ENCODE data around the gene ABCA7.

Gene ABCA7

DNA sequence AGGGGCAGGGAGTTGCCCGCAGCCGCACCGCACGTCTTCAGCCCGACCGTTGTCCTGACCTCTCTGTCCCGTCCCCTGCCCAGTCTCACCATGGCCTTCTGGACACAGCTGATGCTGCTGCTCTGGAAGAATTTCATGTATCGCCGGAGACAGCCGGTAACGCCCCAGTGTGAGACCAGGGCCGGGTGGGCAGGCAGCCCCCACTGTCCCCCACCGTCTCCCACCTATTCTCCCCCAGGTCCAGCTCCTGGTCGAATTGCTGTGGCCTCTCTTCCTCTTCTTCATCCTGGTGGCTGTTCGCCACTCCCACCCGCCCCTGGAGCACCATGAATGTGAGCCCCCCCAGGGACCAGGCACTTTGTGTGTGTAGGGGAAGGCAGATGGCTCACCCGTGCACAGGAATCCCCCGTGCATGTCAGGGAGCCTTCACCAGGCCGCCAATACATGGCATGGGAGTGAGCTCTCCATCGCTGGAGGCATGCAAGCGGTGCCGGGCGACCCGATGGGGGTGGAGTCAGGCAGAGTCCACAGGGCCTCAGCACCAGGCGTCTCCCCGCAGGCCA is 1.4 kb downstream of the ABCA7 start:
- no peak for DNase-seq

GRCh38 chr19:1041835-1042685 is 2.2 kb downstream of the ABCA7 start:
- no peak for DNase-seq

DNA sequence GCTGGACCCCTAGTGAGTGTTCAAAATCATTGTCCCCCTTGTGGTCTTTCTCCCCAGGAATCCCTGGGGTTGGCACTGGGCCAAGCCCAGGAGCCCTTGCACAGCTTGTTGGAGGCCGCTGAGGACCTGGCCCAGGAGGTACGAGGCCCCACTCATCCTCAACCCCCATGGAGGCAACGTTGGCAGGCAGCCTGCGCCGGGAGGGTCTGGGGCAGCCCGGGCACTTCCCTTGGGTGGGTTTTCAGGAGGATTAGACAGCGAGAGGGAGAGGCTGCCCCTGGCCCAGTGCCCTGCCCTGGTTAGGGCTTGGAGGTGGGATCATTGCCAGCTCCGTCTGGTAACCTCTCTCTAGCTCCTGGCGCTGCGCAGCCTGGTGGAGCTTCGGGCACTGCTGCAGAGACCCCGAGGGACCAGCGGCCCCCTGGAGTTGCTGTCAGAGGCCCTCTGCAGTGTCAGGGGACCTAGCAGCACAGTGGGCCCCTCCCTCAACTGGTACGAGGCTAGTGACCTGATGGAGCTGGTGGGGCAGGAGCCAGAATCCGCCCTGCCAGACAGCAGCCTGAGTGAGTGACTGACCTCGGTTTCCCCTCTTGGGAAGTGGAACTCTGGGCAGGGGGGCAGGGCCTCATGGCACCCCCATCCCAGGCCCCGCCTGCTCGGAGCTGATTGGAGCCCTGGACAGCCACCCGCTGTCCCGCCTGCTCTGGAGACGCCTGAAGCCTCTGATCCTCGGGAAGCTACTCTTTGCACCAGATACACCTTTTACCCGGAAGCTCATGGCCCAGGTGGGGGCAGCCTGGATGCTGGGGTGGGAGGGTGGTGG is 3.0 kb downstream of the ABCA7 start:
- DNase-seq = no peak

DNA sequence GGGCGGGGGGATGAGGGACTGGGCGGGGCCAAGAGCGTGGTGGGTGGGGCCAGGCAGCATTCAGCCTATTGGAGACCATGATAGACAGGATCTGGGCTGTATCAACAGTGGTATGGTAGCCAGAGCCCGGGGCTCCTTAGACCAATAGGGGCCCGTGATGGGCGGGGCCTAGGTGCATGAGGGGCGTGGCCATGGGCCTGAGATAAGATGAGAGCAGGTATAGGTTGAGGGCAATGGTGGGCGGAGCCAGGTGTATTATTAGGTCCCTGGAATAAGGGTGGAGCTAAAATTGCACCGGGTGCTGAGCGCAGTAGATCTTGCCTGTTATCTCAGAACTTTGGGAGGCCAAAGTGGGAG is 5.3 kb downstream of the ABCA7 start:
- DNase-seq = no peak

DNA sequence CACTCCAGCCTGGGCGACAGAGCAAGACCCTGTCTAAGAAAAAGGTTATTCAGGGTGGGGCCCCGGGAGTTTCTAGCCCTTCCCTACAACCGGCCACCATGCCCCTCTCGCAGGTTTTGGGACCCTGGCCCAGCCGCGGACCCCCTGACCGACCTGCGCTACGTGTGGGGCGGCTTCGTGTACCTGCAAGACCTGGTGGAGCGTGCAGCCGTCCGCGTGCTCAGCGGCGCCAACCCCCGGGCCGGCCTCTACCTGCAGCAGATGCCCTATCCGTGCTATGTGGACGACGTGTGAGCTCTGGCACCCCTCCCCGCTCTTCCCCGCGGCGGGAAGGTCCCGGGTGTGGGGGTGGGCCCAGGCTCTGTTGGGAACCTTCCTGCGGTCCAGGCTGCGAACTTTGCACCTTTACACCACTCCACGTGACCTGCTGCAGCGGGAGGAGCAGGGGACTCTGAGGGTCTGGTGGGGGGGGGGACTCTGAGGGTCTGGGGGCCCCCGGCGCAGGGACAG is 6.3 kb downstream of the ABCA7 start:
- no peak for DNase-seq

DNA sequence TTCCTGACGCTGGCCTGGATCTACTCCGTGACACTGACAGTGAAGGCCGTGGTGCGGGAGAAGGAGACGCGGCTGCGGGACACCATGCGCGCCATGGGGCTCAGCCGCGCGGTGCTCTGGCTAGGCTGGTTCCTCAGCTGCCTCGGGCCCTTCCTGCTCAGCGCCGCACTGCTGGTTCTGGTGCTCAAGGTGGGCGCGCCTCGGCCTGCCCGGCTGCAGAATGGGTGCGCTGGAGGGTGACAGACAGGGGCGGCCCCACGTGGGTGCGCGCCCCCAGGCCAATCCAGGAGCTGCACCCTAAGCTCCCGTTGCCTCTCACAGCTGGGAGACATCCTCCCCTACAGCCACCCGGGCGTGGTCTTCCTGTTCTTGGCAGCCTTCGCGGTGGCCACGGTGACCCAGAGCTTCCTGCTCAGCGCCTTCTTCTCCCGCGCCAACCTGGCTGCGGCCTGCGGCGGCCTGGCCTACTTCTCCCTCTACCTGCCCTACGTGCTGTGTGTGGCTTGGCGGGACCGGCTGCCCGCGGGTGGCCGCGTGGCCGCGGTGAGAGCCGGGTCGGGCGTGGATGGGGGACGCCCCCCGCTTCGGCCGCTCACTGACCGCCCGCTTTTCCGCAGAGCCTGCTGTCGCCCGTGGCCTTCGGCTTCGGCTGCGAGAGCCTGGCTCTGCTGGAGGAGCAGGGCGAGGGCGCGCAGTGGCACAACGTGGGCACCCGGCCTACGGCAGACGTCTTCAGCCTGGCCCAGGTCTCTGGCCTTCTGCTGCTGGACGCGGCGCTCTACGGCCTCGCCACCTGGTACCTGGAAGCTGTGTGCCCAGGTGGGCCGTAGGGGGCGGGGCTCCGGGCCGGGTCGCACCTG is 7.2 kb downstream of the ABCA7 start:
- DNase-seq = no peak

DNA sequence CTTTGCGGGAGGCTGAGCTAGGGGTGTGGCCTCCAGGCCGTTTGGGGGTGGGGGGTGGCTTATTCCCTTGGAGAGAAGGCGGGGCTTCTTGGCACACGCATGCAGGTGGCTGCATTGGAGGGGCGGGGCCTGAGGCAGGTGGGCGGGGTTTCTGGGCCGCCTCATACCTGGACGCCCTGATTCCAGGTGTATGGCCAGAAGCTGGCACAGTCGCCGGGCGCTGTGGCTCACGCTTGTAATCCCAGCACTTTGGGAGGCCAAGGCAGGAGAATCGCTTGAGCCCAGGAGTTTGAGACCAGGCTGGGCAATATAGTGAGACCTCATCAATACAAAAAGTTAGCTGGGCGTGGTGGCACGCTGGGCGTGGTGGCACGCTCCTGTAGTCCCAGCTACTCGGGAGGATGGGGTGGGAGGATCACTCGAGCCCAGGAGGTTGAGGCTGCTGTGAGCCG is 7.8 kb downstream of the ABCA7 start:
- no peak for DNase-seq

DNA sequence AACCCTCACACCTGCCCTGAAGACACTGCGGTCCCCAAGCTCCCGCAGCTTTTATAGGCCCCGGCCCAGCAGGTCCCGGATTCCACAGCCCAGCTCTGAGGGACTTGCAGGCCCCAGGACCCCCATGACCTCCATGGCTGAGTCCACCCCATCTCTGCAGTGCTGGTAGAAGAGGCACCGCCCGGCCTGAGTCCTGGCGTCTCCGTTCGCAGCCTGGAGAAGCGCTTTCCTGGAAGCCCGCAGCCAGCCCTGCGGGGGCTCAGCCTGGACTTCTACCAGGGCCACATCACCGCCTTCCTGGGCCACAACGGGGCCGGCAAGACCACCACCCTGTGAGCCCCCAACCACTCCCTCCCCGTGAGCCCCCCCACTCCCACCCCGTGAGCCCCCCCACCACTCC is 9.2 kb downstream of the ABCA7 start:
- no peak for DNase-seq

DNA sequence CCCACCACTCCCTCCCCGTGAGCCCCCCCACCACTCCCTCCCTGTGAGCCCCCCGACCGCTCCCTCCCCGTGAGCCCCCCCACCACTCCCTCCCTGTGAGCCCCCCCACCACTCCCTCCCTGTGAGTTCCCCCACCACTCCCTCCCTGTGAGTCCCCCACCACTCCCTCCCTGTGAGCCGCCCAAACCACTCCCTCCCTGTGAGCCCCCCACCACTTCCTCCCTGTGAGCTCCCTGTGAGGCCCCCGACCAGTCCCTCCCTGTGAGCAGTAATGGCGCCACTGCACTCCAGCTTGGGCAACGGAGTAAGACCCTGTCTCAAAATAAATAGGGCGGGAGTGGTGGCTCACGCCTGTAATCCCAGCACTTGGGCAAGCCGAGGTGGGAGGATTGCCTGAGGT is 9.9 kb downstream of the ABCA7 start:
- DNase-seq = no peak

- no peak for DNase-seq
Observed at GRCh38 chr19:1050989-1051788, 11.3 kb downstream of the ABCA7 start.

DNA sequence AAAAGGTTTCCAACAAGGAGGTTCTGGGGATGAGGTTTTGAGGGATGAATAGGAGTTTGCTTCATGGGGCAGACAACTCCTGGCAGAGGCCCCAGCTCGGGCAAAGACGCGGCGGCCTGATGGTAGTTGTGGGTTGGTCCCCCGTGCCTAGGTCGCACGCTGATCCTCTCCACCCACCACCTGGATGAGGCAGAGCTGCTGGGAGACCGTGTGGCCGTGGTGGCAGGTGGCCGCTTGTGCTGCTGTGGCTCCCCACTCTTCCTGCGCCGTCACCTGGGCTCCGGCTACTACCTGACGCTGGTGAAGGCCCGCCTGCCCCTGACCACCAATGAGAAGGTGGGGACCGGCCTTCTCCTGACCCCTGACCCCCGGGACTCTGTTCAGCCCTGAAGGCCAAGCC is 11.9 kb downstream of the ABCA7 start:
- no peak for DNase-seq

GRCh38 chr19:1052349-1052975 is 12.6 kb downstream of the ABCA7 start:
- DNase-seq = no peak

DNA sequence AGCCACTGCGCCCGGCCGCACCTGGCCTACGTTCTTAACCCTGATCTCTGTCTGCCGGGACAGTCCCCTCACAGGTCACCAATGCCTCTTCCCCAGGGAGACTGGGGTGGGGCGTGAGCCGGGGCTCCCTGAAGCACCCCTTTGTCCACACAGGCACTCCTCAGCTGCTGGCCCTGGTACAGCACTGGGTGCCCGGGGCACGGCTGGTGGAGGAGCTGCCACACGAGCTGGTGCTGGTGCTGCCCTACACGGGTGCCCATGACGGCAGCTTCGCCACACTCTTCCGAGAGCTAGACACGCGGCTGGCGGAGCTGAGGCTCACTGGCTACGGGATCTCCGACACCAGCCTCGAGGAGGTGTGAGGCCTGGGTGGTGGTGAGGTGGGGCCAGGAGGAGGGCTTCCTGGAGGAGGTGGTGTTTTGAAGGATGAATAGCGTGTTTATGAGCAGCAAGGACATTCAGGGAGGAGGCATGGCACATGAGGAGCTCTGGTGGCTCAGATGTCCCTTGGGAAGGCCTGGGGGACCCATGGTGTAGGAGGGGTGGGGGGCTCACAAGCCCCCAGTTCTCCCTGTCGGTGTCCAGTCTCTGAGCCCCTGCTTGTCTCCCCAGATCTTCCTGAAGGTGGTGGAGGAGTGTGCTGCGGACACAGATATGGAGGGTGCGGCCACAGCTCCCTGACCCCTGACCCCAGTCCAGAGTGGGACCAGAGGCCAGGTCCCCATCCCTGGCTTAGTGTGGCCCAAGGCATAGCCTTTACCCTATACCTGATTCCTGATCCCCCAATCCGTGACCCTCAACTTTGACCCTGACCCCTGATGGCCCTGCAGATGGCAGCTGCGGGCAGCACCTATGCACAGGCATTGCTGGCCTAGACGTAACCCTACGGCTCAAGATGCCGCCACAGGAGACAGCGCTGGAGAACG is 13.5 kb downstream of the ABCA7 start:
- DNase-seq = no peak

DNA sequence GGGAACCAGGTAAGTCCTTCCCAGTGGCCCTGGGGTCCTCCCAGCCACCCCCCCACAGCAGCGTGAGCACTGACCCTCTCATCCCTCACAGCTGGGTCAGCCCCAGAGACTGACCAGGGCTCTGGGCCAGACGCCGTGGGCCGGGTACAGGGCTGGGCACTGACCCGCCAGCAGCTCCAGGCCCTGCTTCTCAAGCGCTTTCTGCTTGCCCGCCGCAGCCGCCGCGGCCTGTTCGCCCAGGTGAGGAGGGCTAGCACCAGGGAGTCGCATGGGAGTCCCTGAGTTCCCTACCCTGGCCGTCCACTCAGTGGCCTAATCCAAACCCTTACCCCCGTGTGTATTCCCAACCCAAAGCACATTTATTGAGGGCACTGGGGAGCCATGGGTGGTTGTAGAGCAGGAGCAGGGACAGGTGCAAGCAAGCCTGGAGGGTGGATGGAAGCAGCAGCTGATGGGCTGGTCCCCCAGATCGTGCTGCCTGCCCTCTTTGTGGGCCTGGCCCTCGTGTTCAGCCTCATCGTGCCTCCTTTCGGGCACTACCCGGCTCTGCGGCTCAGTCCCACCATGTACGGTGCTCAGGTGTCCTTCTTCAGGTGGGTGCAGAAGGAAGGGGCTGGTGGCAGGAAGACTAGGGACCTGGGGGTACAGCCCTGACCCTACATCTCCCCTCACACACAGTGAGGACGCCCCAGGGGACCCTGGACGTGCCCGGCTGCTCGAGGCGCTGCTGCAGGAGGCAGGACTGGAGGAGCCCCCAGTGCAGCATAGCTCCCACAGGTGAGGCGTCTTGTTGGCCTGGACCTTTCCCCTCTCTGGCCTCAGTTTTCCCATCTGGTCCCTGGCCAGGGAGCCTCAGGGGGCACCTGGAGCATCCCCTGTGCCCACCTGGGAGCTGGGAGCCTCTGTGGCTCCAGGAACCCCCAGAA is 14.5 kb downstream of the ABCA7 start:
- DNase-seq = no peak

GRCh38 chr19:1055028-1055425 is 15.1 kb downstream of the ABCA7 start:
- no peak for DNase-seq

- DNase-seq = no peak
Observed at GRCh38 chr19:1055886-1056620, 16.1 kb downstream of the ABCA7 start.

DNA sequence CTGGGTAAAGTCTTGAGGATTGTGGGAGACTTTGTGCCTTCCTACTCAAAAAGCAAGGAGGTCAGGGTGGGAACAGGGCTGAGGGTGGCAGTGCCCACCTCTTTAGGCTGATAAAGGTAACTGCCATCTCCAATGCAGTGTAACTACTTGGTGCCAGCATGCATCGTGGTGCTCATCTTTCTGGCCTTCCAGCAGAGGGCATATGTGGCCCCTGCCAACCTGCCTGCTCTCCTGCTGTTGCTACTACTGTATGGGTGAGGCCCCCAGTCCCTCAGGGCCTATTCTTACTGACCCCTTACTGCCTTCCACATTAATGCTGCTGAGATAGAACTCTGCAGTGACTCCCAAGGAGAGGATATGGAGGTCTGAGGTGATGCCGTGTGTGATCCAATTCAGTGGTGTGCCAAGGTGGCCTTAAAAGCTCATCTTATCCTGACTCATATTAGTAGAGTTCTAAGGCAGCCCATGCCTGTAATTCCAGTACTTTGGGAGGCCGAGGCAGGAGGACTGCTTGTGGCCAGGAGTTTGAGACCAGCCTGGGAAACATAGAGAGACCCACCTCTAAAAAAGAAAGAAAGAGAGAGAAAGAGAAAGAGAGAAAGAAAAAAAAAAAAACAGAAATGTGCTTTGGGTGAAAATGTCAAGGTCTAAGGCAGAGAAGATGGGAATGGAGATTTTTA is 17.4 kb downstream of the ABCA7 start:
- no peak for DNase-seq

DNA sequence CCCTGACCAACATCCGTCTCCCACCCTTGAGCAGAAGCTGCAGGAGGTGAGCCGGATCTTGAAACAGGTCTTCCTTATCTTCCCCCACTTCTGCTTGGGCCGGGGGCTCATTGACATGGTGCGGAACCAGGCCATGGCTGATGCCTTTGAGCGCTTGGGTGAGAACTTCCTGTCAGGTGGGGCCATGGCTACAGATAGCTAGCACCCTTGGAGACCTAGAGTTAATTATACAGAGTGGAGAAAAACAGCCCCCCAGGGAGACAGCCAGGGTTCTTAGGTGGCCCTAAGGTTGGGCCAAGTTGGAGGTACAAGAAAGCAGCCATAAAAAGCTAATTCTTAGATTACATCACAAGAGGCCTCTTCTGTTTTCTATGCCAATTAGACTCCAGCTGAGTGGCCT is 18.2 kb downstream of the ABCA7 start:
- no peak for DNase-seq
